HL-60/S4 treated with phorbol 12-myristate 13-acetate at 8.2 ng/mL for 4 days and 3 days (cell line): ENCODE measurements around the gene DIRAS1.
"Not testable (repeated sequence)": the region's sequence is repeated elsewhere in the genome, so short reads cannot be mapped to it uniquely, and the experiment has no call there.

Experiments
- in situ Hi-C: fragments of 300-500 bp; cut with MboI; formaldehyde crosslinking; loops from 2 replicates; pipeline ENCODE4 v1.15.0; 2022; ENCODE audit warnings: low sequenced_read_pairs

DIRAS1 gene

DNA sequence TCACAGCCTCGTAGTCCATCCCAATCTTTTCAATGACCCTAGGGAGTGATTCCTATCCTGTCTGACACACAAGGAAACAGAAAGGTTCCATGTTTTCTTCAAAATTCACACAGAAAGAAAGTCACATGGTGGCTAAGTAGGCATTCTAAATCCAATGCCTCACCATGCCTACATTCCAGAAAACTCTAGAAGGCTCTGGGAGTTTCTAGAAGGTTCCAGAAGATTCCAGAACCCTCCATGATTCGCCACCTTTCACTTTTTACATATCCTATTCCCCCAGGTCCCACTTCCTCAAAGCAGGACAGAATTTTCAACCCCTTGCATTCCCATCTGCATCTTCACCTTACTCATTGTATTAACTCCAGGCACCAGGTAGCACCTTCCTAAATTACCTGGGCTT lies 41.7 kb downstream of the DIRAS1 start:
- in situ Hi-C loops, result no loop called here

- in situ Hi-C loops, result not testable (repeated sequence)
These were observed 42.2 kb downstream of the DIRAS1 start for GRCh38 chr19:2678948-2679347.

DNA sequence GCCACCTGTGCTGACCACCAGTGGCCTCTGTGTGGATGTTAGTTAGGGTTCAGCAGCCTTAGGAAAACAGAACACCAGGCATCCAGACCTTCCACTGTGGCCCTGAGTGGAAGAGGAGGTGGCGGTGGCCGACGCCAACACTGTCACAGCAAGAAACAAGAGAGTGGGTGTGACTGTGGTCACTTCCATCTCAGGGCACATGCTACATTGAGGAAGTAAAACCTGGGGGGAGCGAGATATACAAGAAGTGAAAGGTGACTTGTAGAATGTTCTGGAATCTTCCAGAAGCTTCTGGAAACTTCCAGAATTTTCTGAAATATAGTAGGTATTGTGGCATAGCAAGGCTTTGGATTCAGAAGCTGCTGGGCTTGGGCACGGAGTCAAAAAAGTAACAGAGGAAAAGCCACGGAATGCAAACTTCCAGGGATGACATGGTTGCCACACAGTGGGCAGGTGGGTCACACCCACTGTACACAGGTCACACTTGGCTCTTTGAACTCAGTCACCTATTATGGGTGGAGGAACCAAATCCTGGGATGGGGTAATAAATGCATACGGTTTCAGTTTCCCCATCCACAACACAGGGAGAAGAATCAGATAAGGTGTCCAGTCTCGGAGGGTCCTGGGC lies 43.0 kb downstream of the DIRAS1 start:
- in situ Hi-C loops, result no loop called here

DNA sequence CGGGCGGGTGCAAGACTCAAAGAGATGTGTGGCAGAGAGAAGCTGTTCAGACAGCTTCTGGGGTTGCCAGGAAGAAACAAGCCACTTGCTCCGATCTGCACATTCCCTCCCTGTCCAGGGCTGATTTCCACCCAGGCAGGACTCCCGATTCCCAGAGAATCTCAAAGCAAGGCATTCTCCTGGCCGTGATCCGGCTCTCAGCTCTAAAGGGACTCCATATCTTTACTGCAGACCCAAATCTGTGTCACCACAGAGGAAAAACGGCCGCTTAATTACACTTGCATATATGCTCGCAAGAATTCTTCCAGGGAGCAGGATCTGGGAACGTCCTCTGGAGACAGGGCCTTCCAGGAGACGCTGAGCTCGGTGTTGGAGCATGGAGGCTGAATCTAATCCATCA lies 44.3 kb downstream of the DIRAS1 start:
- in situ Hi-C loops, result no loop called here

DNA sequence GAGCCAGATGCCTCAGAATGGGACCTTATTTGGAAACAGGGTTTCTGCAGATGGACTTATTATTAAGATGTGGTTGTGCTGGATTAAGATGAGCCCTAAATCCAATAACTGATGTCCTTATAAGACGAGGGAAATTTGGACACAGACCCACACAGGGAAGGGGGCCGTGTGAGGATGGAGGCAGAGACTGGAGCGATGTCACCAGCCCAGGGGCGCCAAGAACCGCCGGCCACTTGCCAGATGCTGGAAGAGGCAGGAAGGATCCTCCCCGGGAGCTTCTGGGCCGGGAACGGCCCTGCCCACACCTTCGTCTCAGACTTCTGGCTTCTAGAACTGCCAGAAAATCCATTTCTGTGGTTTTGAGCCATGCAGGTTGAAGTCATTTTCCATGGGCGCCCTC lies 45.3 kb downstream of the DIRAS1 start:
- in situ Hi-C loops, result no loop called here

DNA sequence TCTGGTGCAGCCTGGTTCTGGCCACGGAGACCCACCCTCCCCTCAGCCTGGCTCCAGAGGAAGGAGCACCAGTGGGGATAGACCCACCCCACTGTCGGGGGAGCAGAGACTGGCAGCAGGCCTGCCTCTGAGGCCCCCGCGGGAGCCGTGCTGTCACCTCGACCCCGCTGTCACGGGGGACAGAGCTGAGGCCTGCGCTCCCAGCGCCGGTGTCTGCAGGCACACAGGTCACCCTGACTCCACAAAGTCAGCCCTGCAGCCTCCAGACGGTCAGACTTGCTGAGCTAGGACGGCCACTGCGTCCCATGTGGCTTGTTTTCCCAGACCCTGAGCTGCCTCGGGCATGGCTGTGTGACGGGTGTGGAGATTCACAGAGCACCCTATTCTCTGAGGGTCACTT lies 51.0 kb downstream of the DIRAS1 start:
- in situ Hi-C loops, result no loop called here

GRCh38 chr19:2668175-2668763 lies 52.9 kb downstream of the DIRAS1 start:
- in situ Hi-C loops, result loop anchor here (10.0 kb wide), 1 partner anchor 77 kb away; the partner anchor contains the start of gene SLC39A3

- in situ Hi-C loops, result loop anchor here (10.0 kb wide), 1 partner anchor 77 kb away; the partner anchor contains the start of gene SLC39A3
These were observed 53.8 kb downstream of the DIRAS1 start for GRCh38 chr19:2667349-2667748.

- in situ Hi-C loops, result loop anchor here (10.0 kb wide), 1 partner anchor 78 kb away; the partner anchor contains the start of gene SLC39A3
These were observed 54.7 kb downstream of the DIRAS1 start for GRCh38 chr19:2666344-2666994.

GRCh38 chr19:2665103-2665502 lies 56.1 kb downstream of the DIRAS1 start:
- in situ Hi-C loops, result loop anchor here (10.0 kb wide), 1 partner anchor 80 kb away; the partner anchor contains the start of gene SLC39A3
